ENCODE data around the gene TREML2. TPM values are rescaled to one million over a fixed set of nuclear protein-coding genes. Genes with fewer than 3 reads are reported as not detected.

TREML2 gene
- total RNA-seq, 1 experiment from 2014 or later, result not detected

DNA sequence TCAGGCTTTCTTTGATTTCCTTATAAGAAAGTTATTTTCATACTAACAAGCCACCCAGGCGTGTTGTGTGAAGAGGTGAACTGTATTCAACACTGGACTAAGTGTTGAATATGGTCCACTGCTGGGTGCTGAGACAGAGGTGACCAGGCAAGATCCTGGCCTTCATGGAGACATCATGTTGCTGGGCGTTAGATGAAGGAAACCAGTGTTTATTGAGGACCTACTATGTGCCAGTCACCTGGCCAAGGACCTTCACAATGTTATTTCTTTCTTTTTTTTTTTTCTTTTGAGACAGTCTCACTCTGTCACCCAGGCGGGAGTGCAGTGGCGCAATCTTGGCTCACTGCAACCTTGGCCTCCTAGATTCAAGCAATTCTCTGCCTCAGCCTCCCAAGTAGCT, 44.9 kb downstream of the TREML2 start:
- H3K79me2 ChIP-seq (ENCODE audit: insufficient read depth, low read length), result no peaks in the 10 kb centered on the region
- no peak for ATAC-seq
- no TSS peak for BruUV-seq (replicated peaks)
- H3K27ac ChIP-seq (ENCODE audit: low read depth, low read length), result no peak overlapping the region
- no peaks in the 10 kb centered on the region for H3K9me2 ChIP-seq (ENCODE audit: insufficient read depth)
- H4K20me1 ChIP-seq (ENCODE audit: insufficient read depth), result no peaks in the 10 kb centered on the region
- ChIA-PET POLR2A (no interaction called here), RAD21 (ENCODE audit: low non-redundant PET in 1 of 2, low total read pairs in 2 of 2, uncharacterized antibody in 2 of 2, unreplicated experiment in 2 of 2) (no interaction called here), CTCF (no interaction called here)
- intact Hi-C loops (cut with micrococcal nuclease), result no loop called here
- H3K9ac ChIP-seq (ENCODE audit: low read length), result no peak overlapping the region
- no peaks in the 10 kb centered on the region for H3K36me3 ChIP-seq (ENCODE audit: control insufficient read depth in 1 of 2, insufficient read depth in 2 of 2, low read length in 2 of 2)
- no peak overlapping the region for H2AFZ ChIP-seq (ENCODE audit: low read depth, low read length, poor library complexity, severe bottlenecking)
- no peaks in the 10 kb centered on the region for H3K4me1 ChIP-seq (ENCODE audit: control insufficient read depth in 1 of 2, insufficient read depth in 2 of 2, low read length in 2 of 2)
- TF ChIP-seq, protein P1, sequence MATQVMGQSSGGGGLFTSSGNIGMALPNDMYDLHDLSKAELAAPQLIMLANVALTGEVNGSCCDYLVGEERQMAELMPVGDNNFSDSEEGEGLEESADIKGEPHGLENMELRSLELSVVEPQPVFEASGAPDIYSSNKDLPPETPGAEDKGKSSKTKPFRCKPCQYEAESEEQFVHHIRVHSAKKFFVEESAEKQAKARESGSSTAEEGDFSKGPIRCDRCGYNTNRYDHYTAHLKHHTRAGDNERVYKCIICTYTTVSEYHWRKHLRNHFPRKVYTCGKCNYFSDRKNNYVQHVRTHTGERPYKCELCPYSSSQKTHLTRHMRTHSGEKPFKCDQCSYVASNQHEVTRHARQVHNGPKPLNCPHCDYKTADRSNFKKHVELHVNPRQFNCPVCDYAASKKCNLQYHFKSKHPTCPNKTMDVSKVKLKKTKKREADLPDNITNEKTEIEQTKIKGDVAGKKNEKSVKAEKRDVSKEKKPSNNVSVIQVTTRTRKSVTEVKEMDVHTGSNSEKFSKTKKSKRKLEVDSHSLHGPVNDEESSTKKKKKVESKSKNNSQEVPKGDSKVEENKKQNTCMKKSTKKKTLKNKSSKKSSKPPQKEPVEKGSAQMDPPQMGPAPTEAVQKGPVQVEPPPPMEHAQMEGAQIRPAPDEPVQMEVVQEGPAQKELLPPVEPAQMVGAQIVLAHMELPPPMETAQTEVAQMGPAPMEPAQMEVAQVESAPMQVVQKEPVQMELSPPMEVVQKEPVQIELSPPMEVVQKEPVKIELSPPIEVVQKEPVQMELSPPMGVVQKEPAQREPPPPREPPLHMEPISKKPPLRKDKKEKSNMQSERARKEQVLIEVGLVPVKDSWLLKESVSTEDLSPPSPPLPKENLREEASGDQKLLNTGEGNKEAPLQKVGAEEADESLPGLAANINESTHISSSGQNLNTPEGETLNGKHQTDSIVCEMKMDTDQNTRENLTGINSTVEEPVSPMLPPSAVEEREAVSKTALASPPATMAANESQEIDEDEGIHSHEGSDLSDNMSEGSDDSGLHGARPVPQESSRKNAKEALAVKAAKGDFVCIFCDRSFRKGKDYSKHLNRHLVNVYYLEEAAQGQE (IDR thresholded peaks at IDR 0.05; ENCODE audit: low read depth), result no peak
- TF ChIP-seq EZH2phosphoT487 (IDR thresholded peaks at IDR 0.05; ENCODE audit: borderline replicate concordance) (no peak), FOSL1 (IDR thresholded peaks at IDR 0.05; ENCODE audit: low read depth) (no peak), TCF7L2 (IDR thresholded peaks at IDR 0.05; ENCODE audit: borderline replicate concordance, extremely low read depth, insufficient read depth, insufficient read length) (no peak), POLR2AphosphoS5 (IDR thresholded peaks at IDR 0.05; ENCODE audit: low read depth, low read length) (no peak), ELF1 (IDR thresholded peaks at IDR 0.05; ENCODE audit: borderline replicate concordance, low read depth) (no peak), CEBPB (IDR thresholded peaks at IDR 0.05; ENCODE audit: low read depth) (no peak), POLR2A (IDR thresholded peaks at IDR 0.05; ENCODE audit: borderline replicate concordance, extremely low read depth, insufficient read depth, insufficient read length) (no peak), ZNF274 (IDR thresholded peaks at IDR 0.05; ENCODE audit: low read depth, low read length) (no peak), SIN3A (IDR thresholded peaks at IDR 0.05; ENCODE audit: low read depth) (no peak)
- TF ChIP-seq, protein P2, sequence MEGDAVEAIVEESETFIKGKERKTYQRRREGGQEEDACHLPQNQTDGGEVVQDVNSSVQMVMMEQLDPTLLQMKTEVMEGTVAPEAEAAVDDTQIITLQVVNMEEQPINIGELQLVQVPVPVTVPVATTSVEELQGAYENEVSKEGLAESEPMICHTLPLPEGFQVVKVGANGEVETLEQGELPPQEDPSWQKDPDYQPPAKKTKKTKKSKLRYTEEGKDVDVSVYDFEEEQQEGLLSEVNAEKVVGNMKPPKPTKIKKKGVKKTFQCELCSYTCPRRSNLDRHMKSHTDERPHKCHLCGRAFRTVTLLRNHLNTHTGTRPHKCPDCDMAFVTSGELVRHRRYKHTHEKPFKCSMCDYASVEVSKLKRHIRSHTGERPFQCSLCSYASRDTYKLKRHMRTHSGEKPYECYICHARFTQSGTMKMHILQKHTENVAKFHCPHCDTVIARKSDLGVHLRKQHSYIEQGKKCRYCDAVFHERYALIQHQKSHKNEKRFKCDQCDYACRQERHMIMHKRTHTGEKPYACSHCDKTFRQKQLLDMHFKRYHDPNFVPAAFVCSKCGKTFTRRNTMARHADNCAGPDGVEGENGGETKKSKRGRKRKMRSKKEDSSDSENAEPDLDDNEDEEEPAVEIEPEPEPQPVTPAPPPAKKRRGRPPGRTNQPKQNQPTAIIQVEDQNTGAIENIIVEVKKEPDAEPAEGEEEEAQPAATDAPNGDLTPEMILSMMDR (IDR thresholded peaks at IDR 0.05 in 2 of 3, conservative IDR thresholded peaks at IDR 0.05 in 1 of 3; ENCODE audit: borderline replicate concordance in 1 of 3, insufficient read depth in 1 of 3, low read depth in 2 of 3, low read length in 2 of 3), result no peak
- H3K9me3 ChIP-seq (ENCODE audit: control insufficient read depth in 1 of 2, insufficient read depth in 1 of 2, low read depth in 1 of 2, low read length in 2 of 2), result no peaks in the 10 kb centered on the region
- no peak overlapping the region for H3K4me2 ChIP-seq (ENCODE audit: low read length)
- no peak for DNase-seq (ENCODE audit: low read depth, low spot score)
- H3K27me3 ChIP-seq (ENCODE audit: insufficient read depth, low read length), result peaks cover 11% of the 10 kb centered on the region; the same call in 1 of the 2 replicates
- H3K4me3 ChIP-seq (replicated peaks in 1 of 2; ENCODE audit: low read depth in 1 of 2, low read length in 2 of 2), result no peak overlapping the region
